A549 treated with CORT108297 at 1 μM for 4 hours (cell line): ENCODE measurements around the gene EXD2. TPM values are rescaled to one million over a fixed set of nuclear protein-coding genes. Genes with fewer than 3 reads are reported as not detected.

ENCODE experiments used
- total RNA-seq: library from RNA; stranded (reverse); fragments of 200-300 nt; extraction: Qiagen RNA extraction; gene quantifications from 5 replicates; pipeline ENCODE4 v1.2.3, GENCODE V29; 2022

The EXD2 gene, protein sequence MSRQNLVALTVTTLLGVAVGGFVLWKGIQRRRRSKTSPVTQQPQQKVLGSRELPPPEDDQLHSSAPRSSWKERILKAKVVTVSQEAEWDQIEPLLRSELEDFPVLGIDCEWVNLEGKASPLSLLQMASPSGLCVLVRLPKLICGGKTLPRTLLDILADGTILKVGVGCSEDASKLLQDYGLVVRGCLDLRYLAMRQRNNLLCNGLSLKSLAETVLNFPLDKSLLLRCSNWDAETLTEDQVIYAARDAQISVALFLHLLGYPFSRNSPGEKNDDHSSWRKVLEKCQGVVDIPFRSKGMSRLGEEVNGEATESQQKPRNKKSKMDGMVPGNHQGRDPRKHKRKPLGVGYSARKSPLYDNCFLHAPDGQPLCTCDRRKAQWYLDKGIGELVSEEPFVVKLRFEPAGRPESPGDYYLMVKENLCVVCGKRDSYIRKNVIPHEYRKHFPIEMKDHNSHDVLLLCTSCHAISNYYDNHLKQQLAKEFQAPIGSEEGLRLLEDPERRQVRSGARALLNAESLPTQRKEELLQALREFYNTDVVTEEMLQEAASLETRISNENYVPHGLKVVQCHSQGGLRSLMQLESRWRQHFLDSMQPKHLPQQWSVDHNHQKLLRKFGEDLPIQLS
- 10.9 to 13.3 TPM (median 12.5 TPM) in 5 replicates for total RNA-seq

DNA sequence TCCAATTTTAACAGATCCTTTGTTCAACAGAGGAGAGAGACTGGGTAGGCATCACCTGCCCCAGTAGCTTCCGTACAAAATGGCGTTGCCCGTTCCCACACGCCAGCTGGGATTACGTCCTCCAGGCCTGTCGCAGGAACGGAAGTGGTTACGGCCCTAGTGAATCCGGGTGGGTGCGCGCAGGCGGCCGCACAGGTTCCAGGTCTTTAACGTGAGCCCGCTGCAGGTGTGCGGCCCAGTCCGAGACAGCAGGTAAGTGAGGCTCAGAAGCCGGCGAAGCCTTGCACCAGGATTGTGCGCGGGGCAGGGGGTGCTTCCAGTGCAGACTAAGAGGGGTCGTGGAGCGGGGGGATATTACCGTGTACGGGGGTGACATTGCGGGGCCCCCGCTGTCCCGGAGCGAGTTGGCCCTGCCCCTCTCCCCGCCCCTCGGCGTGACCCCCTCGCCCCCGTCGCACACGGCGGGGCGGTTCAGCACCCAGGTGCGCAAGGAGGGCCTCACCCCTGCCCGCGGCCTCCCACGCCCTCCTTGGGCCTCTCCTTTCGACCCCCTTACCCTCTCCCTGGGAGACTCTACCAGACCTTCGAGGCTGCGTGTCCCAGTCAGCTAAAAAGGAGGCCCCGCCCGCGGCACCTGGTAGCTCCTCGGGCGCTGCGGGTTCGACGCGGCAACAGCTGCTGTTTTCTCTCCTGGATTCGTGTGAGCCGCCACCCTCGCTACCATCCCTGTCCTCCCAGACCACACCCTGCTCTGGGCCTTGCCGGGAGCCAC, at the start of gene EXD2:
EXD2 (plus strand) TSS at position 159 of the 772 bp plus-strand sequence. CDS start 17,973 bp downstream, outside the sequence.

DNA sequence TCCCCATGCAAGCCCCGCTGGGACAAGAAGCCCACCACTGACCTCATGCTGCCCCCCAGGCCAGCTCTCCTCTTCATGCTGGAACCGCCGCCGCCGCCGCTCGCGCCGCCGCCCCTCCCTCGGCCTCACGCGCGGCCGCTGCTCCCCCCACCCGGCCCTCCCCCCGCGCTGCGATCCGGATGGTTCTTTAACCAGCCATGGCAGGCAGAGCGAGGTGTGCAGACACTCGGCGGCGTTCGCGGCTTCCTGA, 38.5 kb upstream of the EXD2 start, which contains the start of gene DCAF5:
DCAF5 (minus strand) TSS at position 218 of the 250 bp plus-strand sequence; CDS start at position 77, 141 bp downstream.

DNA sequence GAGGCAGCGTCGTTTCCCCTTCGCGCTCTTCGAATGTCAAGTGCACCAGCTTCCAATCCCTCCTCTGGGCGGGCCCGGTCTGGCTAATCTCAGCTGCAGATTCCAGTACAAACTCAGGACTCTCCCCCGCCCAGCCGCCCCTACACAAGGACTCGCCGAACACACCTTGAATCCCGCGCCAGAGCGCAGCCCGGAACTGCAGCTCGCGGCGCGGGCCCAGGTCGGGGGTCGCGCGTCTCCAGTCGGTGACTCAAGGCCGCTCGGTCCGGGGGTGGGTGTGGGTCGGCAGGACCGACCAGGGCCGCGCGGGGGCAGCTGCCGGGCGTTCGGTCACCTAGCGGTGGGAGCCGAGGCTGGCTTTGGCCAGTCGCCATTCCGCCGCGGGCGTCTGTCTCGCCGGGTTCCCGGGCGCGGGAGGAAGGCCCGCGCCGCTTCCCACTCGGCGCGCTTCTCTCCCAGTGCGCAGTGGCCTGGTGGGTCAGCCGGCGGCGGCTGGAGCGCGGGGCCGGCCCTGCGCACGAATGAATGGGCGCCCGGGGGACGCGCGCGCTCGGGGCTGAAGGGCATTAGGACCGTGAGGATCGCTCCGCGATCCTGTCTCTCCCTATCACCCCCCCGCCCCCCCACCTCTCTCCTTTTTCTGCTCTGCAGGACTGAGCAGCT, 68.4 kb downstream of the EXD2 start, which contains the start of gene GALNT16:
GALNT16 (plus strand) TSS at position 632 of the 663 bp plus-strand sequence. CDS start 133 bp downstream, outside the sequence.

Other genes starting within 250 kb of the EXD2 start
- gene ACTN1, start 212.2 kb upstream of the EXD2 start, total RNA-seq = 171 to 209 TPM (median 192 TPM) in 5 replicates
- gene DCAF5, start 38.4 kb upstream of the EXD2 start, total RNA-seq = 14.8 to 19.6 TPM (median 17.9 TPM) in 5 replicates
- 2.4 to 3.8 TPM (median 3.5 TPM) in 5 replicates for gene GALNT16, start 68.7 kb downstream of the EXD2 start, total RNA-seq
- gene ERH, start 206.8 kb downstream of the EXD2 start, total RNA-seq = 323 to 351 TPM (median 331 TPM) in 5 replicates
- gene SLC39A9, start 207.2 kb downstream of the EXD2 start, total RNA-seq = 36.2 to 43.1 TPM (median 39.0 TPM) in 5 replicates